Aorta (tissue), 5 donors: Measurements from ENCODE around the gene WHRN. TPM values are rescaled to one million over a fixed set of nuclear protein-coding genes. Genes with fewer than 3 reads are reported as not detected.

Source experiments
- ATAC-seq: fragments of 200-7000 bp; cut with Tn5 transposase; one replicate; pipeline ENCODE4 v1.9.1; 2022; ENCODE audit warnings: moderate library complexity; ENCODE audit not compliant: low FRiP score
- DNase-seq, 2 donors: peaks; one replicate each; pipeline ENCODE4 v3.0.0-alpha.2; 2020
- H3K27ac ChIP-seq, 2 donors: one replicate each; pipeline ENCODE4 v1.5.1; 2013; ENCODE audit warnings: low read length in 2 of 2, mild to moderate bottlenecking in 2 of 2, moderate library complexity in 2 of 2, control low read depth in 1 of 2, inconsistent platforms in 1 of 2, low read depth in 1 of 2
- H3K27me3 ChIP-seq, 2 donors: one replicate each; pipeline ENCODE4 v1.6.1; 2013; ENCODE audit warnings: control low read depth in 1 of 2, low read length in 1 of 2, mild to moderate bottlenecking in 1 of 2, moderate library complexity in 1 of 2; ENCODE audit not compliant: insufficient read depth in 2 of 2, control insufficient read depth in 1 of 2
- H3K36me3 ChIP-seq, 2 donors: one replicate each; pipeline ENCODE4 v1.6.1; 2013; ENCODE audit warnings: control low read depth in 1 of 2, low read length in 1 of 2, mild to moderate bottlenecking in 1 of 2; ENCODE audit not compliant: insufficient read depth in 2 of 2, control insufficient read depth in 1 of 2
- H3K4me1 ChIP-seq, 2 donors: one replicate each; pipeline ENCODE4 v1.6.1; 2013; ENCODE audit warnings: low read length in 2 of 2, control low read depth in 1 of 2, mild to moderate bottlenecking in 1 of 2, moderate library complexity in 1 of 2; ENCODE audit not compliant: insufficient read depth in 2 of 2, control insufficient read depth in 1 of 2
- H3K4me3 ChIP-seq, 2 donors: one replicate each; pipeline ENCODE4 v1.5.1; 2013; ENCODE audit warnings: low read length in 2 of 2, control low read depth in 1 of 2, mild to moderate bottlenecking in 1 of 2
- H3K9me3 ChIP-seq: one replicate; pipeline ENCODE4 v1.6.1; 2013; ENCODE audit warnings: mild to moderate bottlenecking, low read length; ENCODE audit not compliant: control insufficient read depth
- WGBS, 2 donors: extraction: QIAGEN DNeasy Blood & Tissue Kit; methylation state at CpG; one replicate each; pipeline ENCODE4 v1.1.7; 2013; 5-methylcytosine and 5-hydroxymethylcytosine counted together
- intact Hi-C, 2 donors: fragments of 100-400 bp; cut with DNase I; formaldehyde crosslinking; loops; one replicate each; pipeline versions ENCODE4 v1.14.2 to v1.15.0; 2022
- polyA plus RNA-seq, 2 donors: library from polyadenylated mRNA; stranded (reverse); fragments of 200-250 nt; gene quantifications; one replicate each; pipeline ENCODE4 v1.2.3, GENCODE V29; 2013
- total RNA-seq, 2 donors: library from RNA; stranded (reverse); fragmentation: NEBNext Ultra II Directional; extraction: Animal tissue kit (Norgen Biotek cat#: 25700); gene quantifications; one replicate each; pipeline ENCODE4 v1.2.1, GENCODE V29; 2021
- donor health status: healthy with polysubstance abuse.
- donor health status: Bipolar disorder and iron deficiency.
- donor health status: DM: no; HTN: no; CAD: no.
- donor health status: DM: no; HTN: no; CAD: no.
- donor health status: DM: yes; HTN: yes; CAD: no.

Gene WHRN
- total and polyA plus RNA-seq, 4 donors = 1.5 to 4.0 (median 3.6) TPM

GRCh38 chr9:114419796-114420195 lies 85.5 kb downstream of the WHRN start:
- no peaks in the 10 kb centered on the region for H3K36me3 ChIP-seq
- DNase-seq = no peak

GRCh38 chr9:114418053-114418452 lies 87.2 kb downstream of the WHRN start:
- intact Hi-C loops = no loop called here
- H3K27ac ChIP-seq = no peak overlapping the region

More at GRCh38 chr9:114419796-114420195, 85.5 kb downstream of the WHRN start:
- no peak overlapping the region for H3K4me3 ChIP-seq
- H3K27ac ChIP-seq = no peak overlapping the region
- no peak for ATAC-seq
- H3K4me1 ChIP-seq = no peaks in the 10 kb centered on the region
- H3K9me3 ChIP-seq = no peaks in the 10 kb centered on the region
- intact Hi-C loops = no loop called here
- WGBS, 2 donors = 92 to 94% methylated on average over 8 of the region's 8 CpGs
- H3K27me3 ChIP-seq = no peaks in the 10 kb centered on the region

GRCh38 chr9:114417511-114417910 lies 87.8 kb downstream of the WHRN start:
- intact Hi-C loops = no loop called here
- H3K27me3 ChIP-seq = no peaks in the 10 kb centered on the region
- H3K36me3 ChIP-seq = no peaks in the 10 kb centered on the region
- DNase-seq = no peak
- no peak overlapping the region for H3K27ac ChIP-seq
- WGBS, 2 donors = 67 to 71% methylated on average over 3 of the region's 3 CpGs
- H3K9me3 ChIP-seq = no peaks in the 10 kb centered on the region
- no peaks in the 10 kb centered on the region for H3K4me1 ChIP-seq
- no peak for ATAC-seq
- H3K4me3 ChIP-seq = no peak overlapping the region

More at GRCh38 chr9:114418053-114418452, 87.2 kb downstream of the WHRN start:
- ATAC-seq = no peak
- Histone ChIP-seq H3K9me3 (no peaks in the 10 kb centered on the region), H3K27me3 (no peaks in the 10 kb centered on the region), H3K4me1 (no peaks in the 10 kb centered on the region), H3K36me3 (no peaks in the 10 kb centered on the region), H3K4me3 (no peak overlapping the region)
- no peak for DNase-seq
- 92% methylated on average over 6 of the region's 6 CpGs for WGBS, 2 donors

GRCh38 chr9:114416906-114417305 lies 88.4 kb downstream of the WHRN start:
- Histone ChIP-seq H3K4me1 (no peaks in the 10 kb centered on the region), H3K27ac (no peak overlapping the region), H3K9me3 (no peaks in the 10 kb centered on the region), H3K4me3 (no peak overlapping the region), H3K36me3 (no peaks in the 10 kb centered on the region), H3K27me3 (no peaks in the 10 kb centered on the region)
- 93 to 95% methylated on average over 2 of the region's 2 CpGs for WGBS, 2 donors
- ATAC-seq = no peak
- intact Hi-C loops = no loop called here
- DNase-seq = no peak

- H3K4me3 ChIP-seq = no peak overlapping the region
- DNase-seq (peak in 1 of 2 donors; percentile 12), ATAC-seq (no peak)
- H3K9me3 ChIP-seq = no peaks in the 10 kb centered on the region
- intact Hi-C loops = no loop called here
- H3K36me3 ChIP-seq = no peaks in the 10 kb centered on the region
- H3K27ac ChIP-seq = no peak overlapping the region
- H3K27me3 ChIP-seq = no peaks in the 10 kb centered on the region
- WGBS, 2 donors = 77 to 78% methylated on average over 5 of the region's 5 CpGs
- H3K4me1 ChIP-seq = no peaks in the 10 kb centered on the region
These were observed 89.0 kb downstream of the WHRN start for GRCh38 chr9:114416290-114416689.

GRCh38 chr9:114414346-114414745 lies 90.9 kb downstream of the WHRN start:
- WGBS, 2 donors = 75 to 77% methylated on average over 2 of the region's 2 CpGs

GRCh38 chr9:114413861-114414301 lies 91.4 kb downstream of the WHRN start:
- no peak for ATAC-seq
- intact Hi-C loops = no loop called here

More at GRCh38 chr9:114414346-114414745, 90.9 kb downstream of the WHRN start:
- DNase-seq (no peak), ATAC-seq (no peak)
- no peak overlapping the region for H3K4me3 ChIP-seq
- intact Hi-C loops = no loop called here
- no peaks in the 10 kb centered on the region for H3K9me3 ChIP-seq
- H3K4me1 ChIP-seq = no peaks in the 10 kb centered on the region
- H3K27me3 ChIP-seq = no peaks in the 10 kb centered on the region
- no peaks in the 10 kb centered on the region for H3K36me3 ChIP-seq
- H3K27ac ChIP-seq = no peak overlapping the region

GRCh38 chr9:114412048-114412683 lies 93.1 kb downstream of the WHRN start:
- WGBS, 2 donors = 93 to 94% methylated on average over 12 of the region's 12 CpGs
- intact Hi-C loops = no loop called here
- Histone ChIP-seq H3K27me3 (no peaks in the 10 kb centered on the region), H3K4me3 (no peak overlapping the region), H3K27ac (no peak overlapping the region), H3K9me3 (no peaks in the 10 kb centered on the region), H3K4me1 (no peaks in the 10 kb centered on the region), H3K36me3 (no peaks in the 10 kb centered on the region)
- DNase-seq (no peak), ATAC-seq (no peak)

More at GRCh38 chr9:114413861-114414301, 91.4 kb downstream of the WHRN start:
- Histone ChIP-seq H3K4me3 (no peak overlapping the region), H3K27ac (no peak overlapping the region), H3K27me3 (no peaks in the 10 kb centered on the region), H3K9me3 (no peaks in the 10 kb centered on the region), H3K4me1 (no peaks in the 10 kb centered on the region), H3K36me3 (no peaks in the 10 kb centered on the region)
- WGBS, 2 donors = 41% methylated on average over 5 of the region's 5 CpGs
- no peak for DNase-seq

GRCh38 chr9:114411452-114411851 lies 93.8 kb downstream of the WHRN start:
- WGBS, 2 donors = 92 to 94% methylated on average over 6 of the region's 6 CpGs
- H3K27ac ChIP-seq = no peak overlapping the region
- no peaks in the 10 kb centered on the region for H3K9me3 ChIP-seq
- intact Hi-C loops = no loop called here
- DNase-seq = no peak
- no peak for ATAC-seq
- H3K4me1 ChIP-seq = no peaks in the 10 kb centered on the region
- no peaks in the 10 kb centered on the region for H3K27me3 ChIP-seq
- no peaks in the 10 kb centered on the region for H3K36me3 ChIP-seq
- H3K4me3 ChIP-seq = no peak overlapping the region
